ENCODE data around the gene PIWIL1. TPM values are rescaled to one million over a fixed set of nuclear protein-coding genes. Genes with fewer than 3 reads are reported as not detected.

Gene PIWIL1
- polyA plus RNA-seq, 1 of the 3 experiments (the other 2 are of a cell fraction), result 0.05 TPM

- H3K4me2 ChIP-seq, result no peak overlapping the region
- no peak overlapping the region for H3K27ac ChIP-seq (ENCODE audit: low read depth in 2 of 2, low read length in 1 of 2)
- H3F3A ChIP-seq (replicated peaks; ENCODE audit: insufficient read depth), result no peaks in the 10 kb centered on the region
- H3K4me1 ChIP-seq (ENCODE audit: control insufficient read depth in 1 of 2, insufficient read depth in 2 of 2, low read depth in 1 of 2, low read length in 1 of 2), result no peaks in the 10 kb centered on the region
- POLR2A ChIA-PET, result no interaction called here
- H3K79me2 ChIP-seq (ENCODE audit: insufficient read depth), result no peaks in the 10 kb centered on the region
- H3K9me3 ChIP-seq, result no peaks in the 10 kb centered on the region
- no peak overlapping the region for H3K9ac ChIP-seq
- no peak for DNase-seq
- WGBS (ENCODE audit: low lambda C conversion rate), result 33% methylated on average over 5 of the region's 5 CpGs
- CTCF ChIA-PET, result interaction anchor here (1.5 to 1.8 kb wide), 2 partner anchors 38 to 251 kb away, joined by 3 to 4 read pairs; no protein-coding TSS in a partner anchor
- H3K9me2 ChIP-seq, result no peaks in the 10 kb centered on the region
- TF ChIP-seq ZBTB33 (IDR thresholded peaks at IDR 0.05; ENCODE audit: borderline replicate concordance, low read depth) (no peak), FOXJ3 (CRISPR knock-in tag; IDR thresholded peaks at IDR 0.05) (no peak), MEF2A (IDR thresholded peaks at IDR 0.05; ENCODE audit: borderline replicate concordance, low read depth) (no peak), SIN3A (IDR thresholded peaks at IDR 0.05; ENCODE audit: borderline replicate concordance, low read depth, low read length) (no peak), GABPA (IDR thresholded peaks at IDR 0.05; ENCODE audit: low read depth) (no peak), RFX5 (IDR thresholded peaks at IDR 0.05; ENCODE audit: low read length) (no peak), MXI1 (IDR thresholded peaks at IDR 0.05; ENCODE audit: low read depth, low read length) (no peak), EP300 (IDR thresholded peaks at IDR 0.05; ENCODE audit: borderline replicate concordance in 1 of 2, low read depth in 1 of 2, low read length in 1 of 2) (no peak)
- no peaks in the 10 kb centered on the region for H4K20me1 ChIP-seq (ENCODE audit: insufficient read depth)
- no peaks in the 10 kb centered on the region for H3K36me3 ChIP-seq (replicated peaks in 1 of 2; ENCODE audit: control insufficient read depth in 1 of 2, insufficient read depth in 2 of 2, low read length in 1 of 2)
- no peak overlapping the region for H3K4me3 ChIP-seq (ENCODE audit: low read depth in 2 of 2, low read length in 1 of 2)
- H3K27me3 ChIP-seq (ENCODE audit: insufficient read depth), result no peaks in the 10 kb centered on the region
- H2AFZ ChIP-seq (ENCODE audit: low read depth), result no peak overlapping the region
Measured at GRCh38 chr12:130298322-130299021, 39.2 kb upstream of the PIWIL1 start.

GRCh38 chr12:130299574-130299973 is 38.1 kb upstream of the PIWIL1 start:
- CTCF ChIA-PET, result interaction anchor here (0.9 to 1.8 kb wide), 2 partner anchors 13 to 252 kb away, joined by 3 to 4 read pairs; no protein-coding TSS in a partner anchor

More at GRCh38 chr12:130299574-130299973, 38.1 kb upstream of the PIWIL1 start:
- H3K9ac ChIP-seq, result no peak overlapping the region
- POLR2A ChIA-PET, result no interaction called here
- H4K20me1 ChIP-seq (ENCODE audit: insufficient read depth), result no peaks in the 10 kb centered on the region
- H3K27ac ChIP-seq (ENCODE audit: low read depth in 2 of 2, low read length in 1 of 2), result no peak overlapping the region
- H3K27me3 ChIP-seq (ENCODE audit: insufficient read depth), result no peaks in the 10 kb centered on the region
- WGBS (ENCODE audit: low lambda C conversion rate), result 43% methylated on average over 6 of the region's 6 CpGs
- H3K9me3 ChIP-seq, result no peaks in the 10 kb centered on the region
- no peaks in the 10 kb centered on the region for H3K4me1 ChIP-seq (ENCODE audit: control insufficient read depth in 1 of 2, insufficient read depth in 2 of 2, low read depth in 1 of 2, low read length in 1 of 2)
- DNase-seq, result no peak
- no peak overlapping the region for H3K4me3 ChIP-seq (ENCODE audit: low read depth in 2 of 2, low read length in 1 of 2)
- H2AFZ ChIP-seq (ENCODE audit: low read depth), result no peak overlapping the region
- H3K9me2 ChIP-seq, result no peaks in the 10 kb centered on the region
- TF ChIP-seq RAD21 (IDR thresholded peaks at IDR 0.05; ENCODE audit: low read length) (no peak), TEAD4 (IDR thresholded peaks at IDR 0.05; ENCODE audit: borderline replicate concordance, insufficient read depth) (no peak), JUND (IDR thresholded peaks at IDR 0.05) (no peak), FOXM1 (IDR thresholded peaks at IDR 0.05; ENCODE audit: low read depth) (no peak), GATA2 (CRISPR knock-in tag; IDR thresholded peaks at IDR 0.05) (no peak), MEF2A (IDR thresholded peaks at IDR 0.05; ENCODE audit: borderline replicate concordance, low read depth) (no peak), ELF1 (IDR thresholded peaks at IDR 0.05) (no peak), GABPA (IDR thresholded peaks at IDR 0.05; ENCODE audit: low read depth) (no peak), CHD2 (IDR thresholded peaks at IDR 0.05; ENCODE audit: low read length, partially characterized antibody) (no peak), MXI1 (IDR thresholded peaks at IDR 0.05; ENCODE audit: low read depth, low read length) (no peak), ZBTB33 (IDR thresholded peaks at IDR 0.05; ENCODE audit: borderline replicate concordance, low read depth) (no peak), TAF1 (IDR thresholded peaks at IDR 0.05; ENCODE audit: borderline replicate concordance, low read depth, low read length) (no peak), CTCF (IDR thresholded peaks at IDR 0.05) (no peak)
- H3K79me2 ChIP-seq (ENCODE audit: insufficient read depth), result no peaks in the 10 kb centered on the region
- no peaks in the 10 kb centered on the region for H3K36me3 ChIP-seq (replicated peaks in 1 of 2; ENCODE audit: control insufficient read depth in 1 of 2, insufficient read depth in 2 of 2, low read length in 1 of 2)
- H3F3A ChIP-seq (replicated peaks; ENCODE audit: insufficient read depth), result no peaks in the 10 kb centered on the region
- H3K4me2 ChIP-seq, result no peak overlapping the region
